HG03460 (cell line): Measurements from ENCODE around the gene RAB3IP.

Experiments used
- ATAC-seq: cut with Tn5 transposase; IDR thresholded peaks from one replicate; pipeline ENCODE4 v1.9.1; 2021; ENCODE audit not compliant: unreplicated experiment

Gene RAB3IP, protein sequence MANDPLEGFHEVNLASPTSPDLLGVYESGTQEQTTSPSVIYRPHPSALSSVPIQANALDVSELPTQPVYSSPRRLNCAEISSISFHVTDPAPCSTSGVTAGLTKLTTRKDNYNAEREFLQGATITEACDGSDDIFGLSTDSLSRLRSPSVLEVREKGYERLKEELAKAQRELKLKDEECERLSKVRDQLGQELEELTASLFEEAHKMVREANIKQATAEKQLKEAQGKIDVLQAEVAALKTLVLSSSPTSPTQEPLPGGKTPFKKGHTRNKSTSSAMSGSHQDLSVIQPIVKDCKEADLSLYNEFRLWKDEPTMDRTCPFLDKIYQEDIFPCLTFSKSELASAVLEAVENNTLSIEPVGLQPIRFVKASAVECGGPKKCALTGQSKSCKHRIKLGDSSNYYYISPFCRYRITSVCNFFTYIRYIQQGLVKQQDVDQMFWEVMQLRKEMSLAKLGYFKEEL

DNA sequence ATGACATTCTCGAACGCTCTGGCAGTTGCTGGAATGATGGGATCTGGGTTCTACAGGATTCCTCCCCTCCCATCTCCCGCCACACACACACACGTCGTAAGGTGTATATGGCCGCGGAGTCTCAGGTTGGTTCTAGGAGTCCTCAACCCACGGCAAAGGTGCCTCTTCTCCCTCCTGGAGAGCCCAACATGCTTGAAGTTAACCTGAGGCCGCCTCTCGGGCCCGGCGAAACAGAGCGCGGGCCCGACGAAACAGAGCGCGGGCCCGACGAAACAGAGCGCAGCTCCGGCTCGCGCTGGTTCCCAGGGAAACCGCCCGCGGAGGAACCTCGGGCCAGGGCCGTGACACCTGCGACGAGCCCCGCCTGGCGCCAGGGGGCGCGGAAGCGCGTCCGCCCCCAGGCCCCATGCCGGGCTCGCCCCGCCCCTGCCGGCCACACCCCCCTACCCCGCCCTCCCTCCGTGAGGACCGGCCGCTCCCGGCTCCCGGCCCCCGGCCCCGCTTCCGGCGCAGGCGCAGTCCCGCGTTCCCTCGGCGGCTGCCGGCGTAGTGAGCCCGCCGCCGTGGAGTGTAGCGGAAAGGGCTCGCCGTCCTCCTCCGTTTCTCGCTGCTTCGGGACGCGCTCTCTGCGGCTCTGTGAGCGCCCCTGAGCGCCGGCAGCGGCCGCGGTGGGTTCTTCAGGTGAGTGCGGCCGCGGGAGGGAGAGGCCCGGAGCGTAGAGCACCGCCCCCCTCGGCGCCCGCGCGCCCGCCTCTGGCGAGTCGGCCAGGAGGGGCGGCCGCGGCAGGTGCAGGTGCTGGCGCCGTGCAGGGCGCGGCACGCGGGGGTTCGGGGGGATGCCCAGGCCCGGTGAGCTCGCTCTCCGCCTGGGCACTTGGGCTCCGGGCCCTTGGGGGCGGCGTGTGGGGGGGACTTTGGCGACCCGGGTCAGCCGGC lies at the start of gene RAB3IP:
RAB3IP (plus strand) TSS at position 510 of the 936 bp plus-strand sequence. CDS start 16,549 bp downstream, outside the sequence.
- ATAC-seq: peak; percentile 80

DNA sequence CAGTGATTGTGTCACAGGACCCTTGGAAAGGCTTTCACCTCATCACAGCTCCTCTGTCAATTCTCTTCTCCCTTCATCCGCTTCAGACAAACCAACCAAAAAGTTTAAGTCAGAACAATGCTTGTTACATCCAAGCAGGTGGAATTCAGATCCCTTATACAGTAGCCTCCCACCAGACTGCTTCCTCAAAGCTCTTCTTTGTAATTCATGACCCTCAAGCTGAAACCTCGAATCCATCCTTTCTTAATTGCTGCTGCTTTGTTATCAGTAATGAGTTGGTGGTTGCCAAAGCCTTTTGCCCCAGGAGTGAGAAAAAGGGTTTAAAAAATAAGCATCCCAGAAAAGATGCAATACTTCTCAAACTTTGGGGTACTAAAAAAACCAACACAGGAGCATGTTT lies 49.0 kb upstream of the RAB3IP start:
- no peak for ATAC-seq

DNA sequence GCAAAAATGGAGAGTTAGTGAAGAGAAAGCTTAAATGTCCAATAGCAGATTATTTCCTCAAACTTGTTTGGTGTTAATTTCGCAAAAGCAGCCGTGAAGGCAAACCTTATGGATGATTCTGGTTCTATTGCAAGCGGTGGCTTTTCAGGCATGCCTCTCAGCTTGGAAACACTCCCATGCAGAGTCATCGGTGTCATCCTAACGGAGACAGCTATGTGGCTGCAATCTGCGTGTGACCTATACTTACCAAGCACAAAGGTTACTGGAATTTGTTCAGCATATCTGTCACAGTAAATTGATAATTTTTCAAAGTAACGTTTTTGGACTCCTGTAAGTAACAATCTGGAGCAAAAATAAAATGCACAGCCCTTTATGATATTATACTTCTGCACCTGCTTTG lies 44.5 kb upstream of the RAB3IP start:
- no peak for ATAC-seq

DNA sequence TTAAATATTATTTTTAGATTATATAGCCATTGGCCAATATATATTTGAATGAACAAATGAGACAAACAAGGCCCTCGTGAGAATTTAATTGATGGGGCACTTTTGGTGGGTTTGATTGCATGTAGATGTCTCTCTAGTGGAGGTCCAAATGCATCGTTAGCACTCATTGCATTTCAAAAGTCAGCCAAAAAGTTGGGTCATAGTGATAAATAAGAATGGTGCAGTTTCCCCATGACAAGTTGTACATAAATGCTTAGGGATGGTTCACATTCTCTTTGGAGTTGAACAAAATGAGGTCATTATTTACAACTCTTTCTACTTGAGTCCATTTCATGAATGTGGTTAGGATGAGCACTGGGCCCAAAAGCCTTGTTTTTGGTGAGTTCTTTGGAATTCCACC lies 40.6 kb upstream of the RAB3IP start:
- ATAC-seq: no peak

DNA sequence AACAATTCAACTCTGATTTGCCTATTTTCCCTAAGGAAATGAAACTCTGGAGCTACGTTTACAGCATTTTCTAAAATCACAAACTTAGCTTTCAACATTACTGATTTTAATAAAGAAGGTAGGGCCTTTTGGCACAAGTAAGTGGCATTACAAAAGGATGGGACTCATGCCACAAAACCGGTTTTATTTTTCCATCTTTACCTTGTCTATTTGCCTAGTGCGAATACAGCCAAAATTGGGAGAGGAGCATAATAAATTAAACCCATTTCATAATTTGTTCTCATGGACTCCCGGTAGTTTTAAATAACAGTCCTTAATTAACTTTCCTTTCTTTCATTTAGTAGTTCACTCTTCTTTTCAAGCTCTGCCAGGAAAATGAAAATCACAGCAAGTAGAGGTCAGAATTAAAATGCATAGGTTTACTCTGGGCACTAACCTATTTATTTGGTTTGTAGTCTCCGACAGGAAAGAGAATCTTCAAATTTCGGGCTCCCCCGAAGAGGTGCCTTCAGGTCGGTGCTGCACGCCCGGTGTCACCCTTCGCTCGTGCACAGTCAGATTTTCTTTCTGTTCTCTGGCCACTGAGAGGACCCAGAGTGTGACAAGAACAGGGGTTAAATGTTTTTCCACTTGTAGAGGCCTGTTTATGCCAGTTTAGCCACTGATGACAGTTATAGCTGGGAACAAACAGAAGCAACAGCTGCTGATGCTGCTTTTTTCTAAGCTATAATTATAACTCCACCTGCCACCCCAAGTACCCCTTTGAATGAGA lies 39.7 kb upstream of the RAB3IP start, which contains the start of gene BEST3:
BEST3 (minus strand) TSS at position 535 of the 772 bp plus-strand sequence. CDS start 1,505 bp downstream, outside the sequence.
- no peak for ATAC-seq

DNA sequence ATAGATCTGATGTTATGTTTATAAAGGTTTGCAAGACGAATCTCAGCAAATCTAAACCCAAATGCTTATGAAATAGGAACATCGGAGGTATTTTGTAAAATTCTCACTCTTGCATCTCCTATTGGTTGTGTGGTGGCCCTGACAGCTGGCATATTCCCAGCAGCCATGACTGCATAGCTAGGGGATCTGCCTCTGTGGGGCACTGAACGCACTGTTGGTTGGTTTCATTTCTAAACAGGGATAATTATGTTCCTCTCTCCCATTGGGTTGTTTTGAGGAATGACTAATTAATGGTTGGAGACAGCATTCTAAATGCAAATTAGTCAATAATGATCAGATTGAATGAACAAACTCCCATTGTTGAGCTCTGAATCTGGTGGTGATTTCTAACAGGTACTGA lies 36.8 kb upstream of the RAB3IP start:
- ATAC-seq: no peak

DNA sequence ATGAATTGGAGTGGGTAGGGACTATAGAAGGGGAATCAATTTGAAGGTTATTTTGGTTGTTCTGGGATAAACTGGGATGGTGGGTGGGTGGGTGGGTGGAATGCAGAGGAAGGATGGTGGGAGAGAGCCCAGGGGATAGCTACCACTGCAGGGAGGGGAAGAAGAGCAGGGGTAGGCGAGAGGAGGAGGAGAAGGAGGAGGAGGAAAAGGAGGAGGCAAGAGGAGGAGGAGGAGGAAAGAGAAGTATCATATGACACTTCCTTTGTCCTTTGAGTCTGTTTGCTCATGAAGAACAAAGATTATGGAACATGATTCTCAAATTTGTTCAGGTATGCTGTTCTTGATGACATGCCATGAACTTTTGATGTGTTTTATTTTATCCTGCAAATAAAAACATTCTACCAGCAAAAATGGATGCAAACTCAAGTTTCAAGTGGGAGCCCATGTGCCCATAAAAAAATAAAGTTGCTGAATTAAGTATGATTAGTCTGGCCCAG lies 35.5 kb upstream of the RAB3IP start:
- ATAC-seq: no peak

DNA sequence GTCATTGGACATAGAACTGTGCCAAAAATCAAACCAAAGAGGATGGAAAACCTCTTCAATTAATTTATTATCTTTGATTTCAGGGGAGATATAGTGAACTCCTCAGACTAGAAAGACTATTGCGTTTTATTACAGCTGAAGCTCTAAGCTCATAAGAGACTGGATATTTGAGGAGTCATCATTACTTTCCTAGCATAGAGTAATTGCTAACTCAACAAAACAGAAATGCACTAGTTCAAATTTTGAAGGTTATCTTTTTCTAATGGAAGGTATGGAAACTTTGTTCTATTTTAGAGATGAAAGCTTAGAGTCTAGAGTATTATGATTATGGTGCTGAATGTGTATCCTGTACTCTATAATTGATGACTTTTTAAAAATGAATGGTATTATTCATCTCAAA lies 34.3 kb upstream of the RAB3IP start:
- ATAC-seq: no peak

DNA sequence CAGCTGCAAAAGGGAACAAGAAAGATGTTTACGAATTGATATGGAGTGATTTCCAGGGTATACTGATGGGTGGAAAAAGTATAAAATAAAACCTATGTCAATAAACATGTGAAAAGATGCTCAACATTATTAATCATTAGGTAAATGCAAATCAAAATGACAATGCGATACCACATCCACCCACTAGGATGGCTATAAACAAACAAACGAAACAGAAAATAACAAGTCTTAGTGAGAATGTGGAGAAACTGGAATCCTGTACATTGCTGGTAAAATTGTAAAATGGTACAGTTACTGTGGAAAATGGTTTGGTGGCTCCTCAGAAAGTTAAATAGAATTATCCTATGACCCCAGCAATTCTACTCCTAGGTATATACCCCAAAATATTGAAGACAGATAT lies 30.0 kb upstream of the RAB3IP start:
- no peak for ATAC-seq

DNA sequence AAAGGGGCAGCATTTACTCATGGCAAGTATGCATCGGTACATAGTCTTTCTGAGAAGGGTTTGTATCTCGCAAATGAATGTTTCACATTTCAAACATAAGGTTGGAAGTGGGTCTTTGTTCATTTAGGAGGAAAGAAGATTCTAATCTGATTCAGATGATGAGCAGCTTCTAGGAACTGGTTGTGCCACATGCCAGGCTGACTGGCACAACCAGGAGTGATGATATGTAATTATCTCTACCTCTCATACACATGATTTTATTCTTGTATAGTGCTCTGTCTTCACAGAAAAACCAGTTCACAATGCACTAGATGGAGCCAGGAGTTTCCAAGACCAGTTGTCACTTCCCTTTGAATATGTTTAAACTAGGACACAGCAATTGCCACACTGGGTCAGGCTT lies 25.8 kb upstream of the RAB3IP start:
- ATAC-seq: no peak

DNA sequence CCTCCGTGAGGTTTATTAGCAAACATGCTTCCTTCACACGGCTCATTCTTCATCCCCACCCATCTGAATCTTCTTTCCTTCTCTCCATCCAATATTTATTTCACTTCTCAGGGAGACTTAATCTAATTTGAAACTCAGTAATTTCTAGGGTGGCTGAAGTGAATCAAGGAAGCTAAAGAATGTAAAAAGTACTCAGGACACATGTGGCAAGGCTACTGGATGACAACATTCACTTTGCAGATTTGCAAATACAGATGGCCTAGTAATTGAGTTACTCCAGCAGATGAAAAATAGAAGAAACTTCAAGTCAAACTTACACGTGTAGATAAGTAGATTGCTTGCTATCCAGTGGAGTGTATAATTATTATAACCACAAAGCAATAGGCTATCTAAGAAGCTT lies 24.1 kb upstream of the RAB3IP start:
- no peak for ATAC-seq

DNA sequence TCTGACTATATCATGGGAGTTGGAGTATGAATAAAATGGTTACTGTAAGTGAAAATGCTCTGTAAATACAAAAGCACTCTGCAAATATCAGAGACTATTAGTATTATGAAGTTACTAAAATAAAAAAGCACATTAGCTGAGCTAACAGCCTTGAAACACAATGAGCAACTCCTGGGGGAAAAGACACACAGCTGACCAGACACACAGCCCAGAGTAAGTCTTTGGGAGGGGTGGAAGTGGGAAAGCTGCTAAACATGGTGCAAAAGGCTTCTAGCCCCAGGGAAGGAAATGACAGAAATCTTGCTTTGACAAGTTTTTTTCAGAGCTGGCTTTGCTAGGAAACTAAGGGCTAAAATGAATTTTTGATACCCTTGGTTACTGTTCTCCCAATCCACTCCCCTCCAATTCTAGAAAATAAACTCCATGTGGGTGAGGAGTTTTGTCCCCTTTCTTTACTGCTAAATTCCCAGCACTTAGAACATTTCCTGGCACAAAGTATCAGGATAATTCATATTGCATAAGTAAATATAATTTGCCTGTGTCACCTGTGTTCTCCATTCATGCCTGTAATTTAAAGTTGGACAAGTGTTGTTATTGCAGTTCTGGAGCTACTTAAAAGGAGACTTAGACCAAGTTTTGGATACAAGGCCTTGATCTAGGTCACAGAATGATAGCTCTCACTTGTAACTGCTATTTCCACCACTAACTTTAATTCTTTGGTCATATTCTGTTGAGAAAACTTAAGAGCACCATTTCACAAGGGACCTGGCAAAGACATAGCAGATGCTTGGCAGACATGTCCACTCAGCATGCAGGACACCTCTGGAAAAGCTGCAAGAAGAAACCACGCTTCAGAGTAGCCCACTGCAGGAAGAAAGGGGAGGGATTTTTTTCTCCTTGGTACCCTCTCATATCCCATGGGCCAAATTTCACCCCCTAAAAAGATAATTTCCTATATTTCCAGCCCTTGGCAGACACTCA lies 19.0 kb upstream of the RAB3IP start:
- ATAC-seq: no peak

DNA sequence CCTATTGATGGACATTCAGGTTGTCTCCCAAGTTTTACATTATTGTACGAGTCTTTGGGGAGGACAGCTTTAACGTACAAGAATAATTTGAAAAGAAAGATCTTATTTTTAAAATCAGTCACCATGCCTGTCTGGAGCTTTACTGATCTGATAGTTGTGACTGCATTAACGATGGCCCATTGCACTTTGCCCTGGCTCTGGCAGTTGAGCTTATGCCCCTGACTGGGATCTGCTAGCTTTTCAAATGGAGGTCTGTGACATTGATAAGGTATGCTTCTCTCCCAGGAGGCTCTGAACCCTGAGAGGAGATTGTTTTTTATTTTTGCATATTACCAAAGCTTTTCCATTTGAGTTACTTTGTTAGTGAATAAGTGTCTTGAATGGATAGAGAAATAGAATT lies 17.9 kb upstream of the RAB3IP start:
- no peak for ATAC-seq

DNA sequence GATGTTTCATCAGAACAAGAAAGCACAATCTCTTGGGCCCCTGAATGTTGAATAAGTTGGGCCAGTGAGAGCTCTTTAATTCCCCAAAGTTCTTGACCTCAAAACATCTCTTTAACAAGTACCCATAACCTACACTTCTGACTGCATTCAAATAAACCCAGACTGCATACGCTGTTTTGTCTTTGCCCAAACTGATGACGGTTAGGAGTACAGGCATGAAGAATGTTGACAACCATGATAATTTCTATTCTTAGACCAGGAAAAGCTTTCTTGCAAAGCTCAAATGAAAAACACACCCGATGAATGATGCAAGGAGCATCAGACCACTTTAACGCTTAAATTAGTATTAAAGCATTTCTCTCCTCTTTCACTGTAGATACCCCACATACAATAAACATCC lies 11.7 kb upstream of the RAB3IP start:
- ATAC-seq: no peak

DNA sequence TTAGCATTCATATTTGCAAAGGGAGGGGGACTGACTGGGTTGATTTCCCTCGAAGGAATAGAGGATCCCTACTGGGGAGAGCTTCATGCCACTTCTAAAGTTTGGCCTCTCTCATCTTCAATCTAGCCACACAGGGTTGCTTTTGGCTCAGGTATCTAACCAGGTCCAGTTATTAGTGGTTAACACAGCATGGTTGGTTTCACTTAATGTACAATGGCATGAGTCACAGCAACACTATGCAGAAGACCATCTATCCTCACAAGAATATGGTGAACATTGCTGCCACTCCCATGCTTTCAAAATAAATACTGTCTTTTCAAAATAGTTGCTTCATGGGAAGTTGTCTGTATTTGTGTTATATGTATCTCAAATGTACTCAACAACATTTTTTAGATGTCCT lies 6.6 kb upstream of the RAB3IP start:
- no peak for ATAC-seq

DNA sequence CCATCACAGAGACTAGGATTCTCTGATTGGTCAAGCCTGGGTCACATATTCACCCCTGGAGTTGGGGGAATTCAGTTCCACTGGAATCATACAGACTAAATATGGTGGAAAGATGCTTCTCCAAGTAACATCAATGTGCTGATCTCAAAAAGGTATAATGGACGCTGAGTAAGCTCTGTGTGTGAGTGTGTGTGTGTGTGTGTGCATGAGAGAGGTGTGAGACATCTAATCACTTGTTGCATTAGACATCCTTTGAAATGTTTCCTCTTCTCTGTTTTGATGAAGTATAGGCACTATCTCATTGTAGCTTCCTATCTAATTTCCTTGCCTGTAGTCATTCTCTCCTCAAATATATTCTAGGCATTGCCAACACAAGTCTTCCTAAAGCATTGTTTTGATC lies 5.0 kb upstream of the RAB3IP start:
- ATAC-seq: no peak

DNA sequence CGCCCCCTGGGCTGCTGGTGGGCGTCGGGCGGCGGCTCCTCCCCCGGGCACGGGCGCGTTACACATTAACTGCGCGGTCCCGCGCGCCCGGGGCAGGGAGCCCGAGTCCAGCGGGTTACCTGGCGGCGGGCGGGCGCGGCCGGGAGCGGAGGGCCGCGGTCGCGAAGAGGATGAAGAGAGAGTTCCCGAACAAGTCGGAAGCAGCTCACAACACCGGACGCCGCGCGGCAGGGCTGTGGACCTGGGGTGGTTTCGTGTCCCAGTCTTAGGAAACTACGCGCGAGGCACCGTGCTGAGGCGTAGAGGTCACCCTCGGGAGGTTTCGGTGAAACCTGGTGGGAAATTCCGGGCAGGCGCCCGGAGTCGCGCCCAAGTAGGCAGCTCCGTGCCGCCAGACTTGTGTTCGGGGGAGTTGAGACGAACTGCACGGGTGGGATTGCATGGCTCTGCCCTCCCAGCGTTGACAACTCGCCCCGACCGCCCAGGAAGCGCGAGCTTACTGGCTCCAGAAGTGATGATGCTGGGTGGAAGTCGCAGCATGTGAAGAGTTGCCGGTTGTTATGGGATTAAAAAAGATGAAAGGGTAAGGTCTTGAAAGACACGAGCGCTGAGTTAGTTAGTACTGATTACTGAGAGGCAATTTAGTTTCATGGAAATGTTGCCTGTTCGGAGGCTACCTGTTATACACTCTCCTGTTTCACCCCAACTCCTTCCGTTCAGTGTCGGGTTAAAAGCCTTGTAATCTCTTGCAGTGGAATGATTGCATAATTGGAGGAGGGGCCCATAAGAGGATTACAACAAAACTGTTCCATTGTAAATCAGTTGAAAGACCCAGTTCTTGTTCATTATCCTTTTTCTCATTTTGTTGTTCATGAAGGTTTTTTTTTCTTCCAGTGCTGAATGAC lies 879 bp downstream of the RAB3IP start:
- ATAC-seq: peak; percentile 44

DNA sequence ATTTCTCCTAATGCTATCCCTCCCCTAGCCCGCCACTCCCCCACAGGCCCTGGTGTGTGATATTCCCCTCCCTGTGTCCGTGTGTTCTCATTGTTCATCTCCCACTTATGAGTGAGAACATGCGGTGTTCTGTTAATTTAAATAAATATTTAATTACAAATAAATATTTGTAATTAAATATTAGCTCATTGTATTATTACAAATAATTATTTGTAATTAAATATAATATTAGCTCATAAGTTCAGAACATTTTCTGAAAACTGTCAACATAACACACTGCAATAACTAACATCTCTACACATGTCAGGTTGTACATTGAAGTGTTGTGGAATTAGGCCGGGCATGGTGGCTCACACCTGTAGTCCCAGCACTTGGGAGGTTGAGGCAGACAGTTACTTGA lies 5.4 kb downstream of the RAB3IP start:
- no peak for ATAC-seq

DNA sequence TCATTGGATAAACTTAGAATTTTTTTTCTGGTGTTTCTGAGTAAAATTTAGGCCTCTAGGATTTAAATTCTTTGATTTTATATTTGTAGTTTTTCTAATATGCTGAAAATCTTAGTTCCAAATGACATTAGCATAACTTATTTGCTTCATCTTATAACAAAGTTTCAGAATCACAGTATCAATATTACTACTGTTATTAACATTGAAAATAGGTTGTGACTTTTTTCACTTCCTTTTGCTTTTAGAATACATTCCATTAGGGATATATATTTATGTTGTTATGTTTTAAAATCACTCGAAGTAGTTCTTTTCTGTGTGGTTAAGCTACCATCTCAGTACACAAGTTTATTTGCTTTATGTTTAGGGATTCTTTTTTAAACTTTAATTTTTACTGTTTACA lies 12.8 kb downstream of the RAB3IP start:
- no peak for ATAC-seq
